ENCODE results near the gene VTN.

Gene VTN

GRCh38 chr17:28371245-28372202, 1.4 kb upstream of the VTN start, which contains the start of gene SARM1:
SARM1 (plus strand) TSS chr17:28371694; CDS start chr17:28372033, 339 bp downstream.
- peak within 1 kb of the TSS; percentile 60 for H3K4me3 ChIP-seq (replicated peaks; ENCODE audit: low read depth, low read length)
- DNase-seq (ENCODE audit: low read depth) = peak; percentile 85
- TF ChIP-seq CTCF (IDR thresholded peaks at IDR 0.05; ENCODE audit: low read length, missing control alignments) = no peak

- TF ChIP-seq CTCF (IDR thresholded peaks at IDR 0.05; ENCODE audit: low read length, missing control alignments) = no peak
- DNase-seq (ENCODE audit: low read depth) = no peak
- H3K4me3 ChIP-seq (replicated peaks; ENCODE audit: low read depth, low read length) = peak overlapping the region; percentile 60
These were observed 617 bp upstream of the VTN start for GRCh38 chr17:28370744-28371103.

- TF ChIP-seq CTCF (IDR thresholded peaks at IDR 0.05; ENCODE audit: low read length, missing control alignments) = no peak
- H3K4me3 ChIP-seq (replicated peaks; ENCODE audit: low read depth, low read length) = no peak overlapping the region
- DNase-seq (ENCODE audit: low read depth) = no peak
These were observed 448 bp downstream of the VTN start for GRCh38 chr17:28369684-28370034.

- no peak for TF ChIP-seq CTCF (IDR thresholded peaks at IDR 0.05; ENCODE audit: low read length, missing control alignments)
- no peak for DNase-seq (ENCODE audit: low read depth)
- no peak overlapping the region for H3K4me3 ChIP-seq (replicated peaks; ENCODE audit: low read depth, low read length)
These were observed 1.0 kb downstream of the VTN start for GRCh38 chr17:28368915-28369683.

GRCh38 chr17:28368306-28368831, 1.7 kb downstream of the VTN start:
- no peak for DNase-seq (ENCODE audit: low read depth)
- no peak for TF ChIP-seq CTCF (IDR thresholded peaks at IDR 0.05; ENCODE audit: low read length, missing control alignments)
- H3K4me3 ChIP-seq (replicated peaks; ENCODE audit: low read depth, low read length) = no peak overlapping the region

GRCh38 chr17:28367641-28368305, 2.3 kb downstream of the VTN start:
- DNase-seq (ENCODE audit: low read depth) = no peak
- no peak for TF ChIP-seq CTCF (IDR thresholded peaks at IDR 0.05; ENCODE audit: low read length, missing control alignments)
- H3K4me3 ChIP-seq (replicated peaks; ENCODE audit: low read depth, low read length) = no peak overlapping the region
